Common myeloid progenitor, CD34-positive (primary cell): ENCODE measurements around the gene TM2D3.
"Not testable (repeated sequence)": the region's sequence is repeated elsewhere in the genome, so short reads cannot be mapped to it uniquely, and the experiment has no call there.

Experiments used
- CTCF ChIA-PET: fragments of 350-600 bp; sonication (Branson Sonifier 250); formaldehyde crosslinking; loops from one replicate; lab custom pipeline; 2021; ENCODE audit warnings: antibody characterized with exemption; lab: Charles Lee
- POLR2A ChIA-PET: fragments of 350-600 bp; sonication (Branson Sonifier 250); formaldehyde crosslinking; loops from one replicate; lab custom pipeline; 2021; ENCODE audit warnings: antibody characterized with exemption; lab: Charles Lee
- DNase-seq, 3 donors: peaks; one replicate each; pipeline versions ENCODE4 v3.0.0 to v3.0.0-alpha.2; 2013
- H3K27ac ChIP-seq, 2 experiments: 1 replicate in 1 of 2; 2 replicates in 1 of 2; pipeline ENCODE4 v1.7.0; 2013; ENCODE audit warnings: inconsistent platforms in 2 of 2, low read length in 2 of 2, mild to moderate bottlenecking in 2 of 2, low read depth in 1 of 2, moderate library complexity in 1 of 2; ENCODE audit not compliant: severe bottlenecking in 2 of 2, insufficient read depth in 1 of 2, poor library complexity in 1 of 2
- H3K27me3 ChIP-seq, 5 experiments: replicated peaks in 2 of 5; 1 replicate in 3 of 5; 2 replicates in 2 of 5; pipeline versions ENCODE4 v1.6.1 to v1.7.0; 2013; ENCODE audit warnings: low read length in 4 of 5, mild to moderate bottlenecking in 2 of 5, moderate library complexity in 2 of 5, inconsistent platforms in 1 of 5; ENCODE audit not compliant: insufficient read depth in 5 of 5, control insufficient read depth in 4 of 5
- H3K36me3 ChIP-seq, 4 experiments: 1 replicate in 2 of 4; 2 replicates in 2 of 4; pipeline versions ENCODE4 v1.6.1 to v1.7.0; 2013; ENCODE audit warnings: low read length in 3 of 4, control low read depth in 1 of 4, mild to moderate bottlenecking in 1 of 4; ENCODE audit not compliant: control insufficient read depth in 4 of 4, insufficient read depth in 4 of 4
- H3K4me1 ChIP-seq, 4 experiments: 1 replicate in 3 of 4; 2 replicates in 1 of 4; pipeline versions ENCODE4 v1.6.1 to v1.7.1; 2013; ENCODE audit warnings: low read length in 3 of 4, mild to moderate bottlenecking in 3 of 4, control low read depth in 1 of 4, inconsistent platforms in 1 of 4, moderate library complexity in 1 of 4; ENCODE audit not compliant: control insufficient read depth in 4 of 4, insufficient read depth in 4 of 4; ENCODE audit errors: control extremely low read depth in 1 of 4
- H3K4me3 ChIP-seq, 7 experiments: 1 replicate in 4 of 7; 2 replicates in 3 of 7; pipeline versions ENCODE4 v1.5.1 to v1.7.0; 2013; ENCODE audit warnings: mild to moderate bottlenecking in 7 of 7, low read length in 6 of 7, moderate library complexity in 6 of 7, inconsistent platforms in 2 of 7, low read depth in 2 of 7, control low read depth in 1 of 7; ENCODE audit not compliant: insufficient read depth in 4 of 7, control insufficient read depth in 1 of 7; ENCODE audit errors: extremely low read depth in 1 of 7
- H3K9me3 ChIP-seq, 5 experiments: 1 replicate in 4 of 5; 2 replicates in 1 of 5; pipeline versions ENCODE4 v1.6.1 to v1.7.1; 2013; ENCODE audit warnings: low read length in 4 of 5, mild to moderate bottlenecking in 2 of 5, inconsistent platforms in 1 of 5, low read depth in 1 of 5, moderate library complexity in 1 of 5; ENCODE audit not compliant: control insufficient read depth in 4 of 5, insufficient read depth in 2 of 5; ENCODE audit errors: control extremely low read depth in 1 of 5
- WGBS: methylation state at CpG from one replicate; pipeline ENCODE4 v1.1.5; 2013; ENCODE audit not compliant: insufficient coverage; 5-methylcytosine and 5-hydroxymethylcytosine counted together

TM2D3 gene

DNA sequence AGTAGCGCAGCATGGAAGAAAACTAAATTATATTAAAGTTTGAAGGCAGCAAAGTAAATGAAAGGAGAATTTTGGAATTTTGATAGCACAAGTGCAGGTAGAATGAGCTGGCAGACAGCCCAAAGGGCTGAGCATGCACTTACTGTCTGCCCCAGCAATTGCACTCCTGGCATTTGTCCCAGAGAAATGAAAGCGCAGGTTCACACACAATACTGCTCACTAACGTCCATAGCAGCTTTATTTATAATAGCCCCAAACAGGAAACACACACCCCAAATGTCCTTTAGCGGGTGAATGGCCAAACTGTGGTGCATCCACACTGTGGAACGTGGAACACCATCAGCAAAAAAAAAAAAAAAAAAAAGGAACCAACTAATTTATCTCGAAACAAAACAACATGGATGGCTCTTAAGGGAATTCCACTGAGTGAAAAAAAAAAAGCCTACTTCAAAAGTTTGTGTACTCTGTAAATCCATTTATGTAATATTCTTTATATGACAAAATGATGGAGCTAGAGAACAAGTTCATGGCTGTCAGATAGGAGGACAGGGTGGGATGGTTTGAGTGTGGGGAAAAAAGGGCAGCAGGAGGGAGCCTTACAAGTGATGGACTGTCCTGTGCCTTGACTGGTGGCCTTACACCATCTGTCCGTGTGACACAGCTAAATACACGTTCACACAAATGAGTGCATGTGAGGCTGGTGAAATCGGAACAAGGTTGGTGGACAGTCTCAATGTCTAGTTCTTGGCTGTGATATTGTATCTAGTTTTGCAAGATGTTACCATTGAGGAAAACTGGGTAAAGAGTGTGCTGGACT is 6.0 kb upstream of the TM2D3 start:
- 100% methylated on average over 3 of the region's 9 CpGs for WGBS
- peaks cover 0 to 19% (median 9%) of the 10 kb centered on the region in 4 experiments for H3K4me1 ChIP-seq
- CTCF ChIA-PET = interaction anchor here (0.6 to 1.4 kb wide), 4 partner anchors 11 to 79 kb away, joined by 3 to 4 read pairs (median 3); no protein-coding TSS in a partner anchor
- H3K36me3 ChIP-seq = peaks cover 0 to 5% (median 1%) of the 10 kb centered on the region in 4 experiments
- no peak overlapping the region for H3K27ac ChIP-seq
- POLR2A ChIA-PET = no interaction called here
- H3K27me3 ChIP-seq = no peaks in the 10 kb centered on the region
- H3K9me3 ChIP-seq = no peaks in the 10 kb centered on the region
- peak; percentile 43 to 66 (median 60) for DNase-seq
- H3K4me3 ChIP-seq = peak overlapping the region in 3 of 7 experiments; percentile 20 to 59 (median 23)

DNA sequence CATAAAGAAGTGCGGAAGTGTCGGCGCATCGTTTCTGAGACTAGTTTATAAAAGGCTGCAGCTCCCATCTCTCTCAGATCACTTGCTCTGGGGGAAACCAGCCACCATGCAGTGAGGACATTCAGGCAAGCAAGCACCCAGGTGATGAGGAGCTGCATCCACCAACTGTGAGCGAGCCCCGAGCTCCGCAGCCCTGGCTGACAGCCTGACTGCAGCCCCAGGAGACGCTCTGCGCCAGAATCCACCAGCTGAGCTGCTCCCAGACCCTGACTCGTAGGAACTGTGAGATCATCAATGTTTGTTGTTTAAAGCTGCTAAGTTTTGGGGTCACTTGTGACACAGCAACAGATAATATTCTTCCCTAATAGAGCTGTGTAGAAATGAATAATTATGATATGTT is 5.0 kb upstream of the TM2D3 start:
- H3K36me3 ChIP-seq = peaks cover 0 to 4% (median 1%) of the 10 kb centered on the region in 4 experiments

GRCh38 chr15:101654624-101655337 is 2.6 kb upstream of the TM2D3 start:
- peaks cover 12 to 44% (median 26%) of the 10 kb centered on the region in 4 experiments for H3K4me1 ChIP-seq
- H3K4me3 ChIP-seq, H3K27ac ChIP-seq, H3K9me3 ChIP-seq, POLR2A ChIA-PET, H3K27me3 ChIP-seq, H3K36me3 ChIP-seq: not testable (repeated sequence)
- WGBS = 100% methylated on average over 1 of the region's 10 CpGs
- DNase-seq = peak; percentile 54 to 71 (median 66)
- CTCF ChIA-PET = interaction anchor here (0.6 to 3.2 kb wide), 17 partner anchors 9 to 412 kb away, joined by 3 to 23 read pairs (median 3); partner anchors contain the start of gene SNRPA1

More for the DNA sequence above, 5.0 kb upstream of the TM2D3 start:
- no peak overlapping the region for H3K4me3 ChIP-seq
- DNase-seq = no peak
- H3K9me3 ChIP-seq = no peaks in the 10 kb centered on the region
- WGBS = 97% methylated on average over 9 of the region's 10 CpGs
- CTCF ChIA-PET = interaction anchor here (1.0 to 1.4 kb wide), 2 partner anchors 15 to 18 kb away, joined by 4 read pairs; no protein-coding TSS in a partner anchor
- no peak overlapping the region for H3K27ac ChIP-seq
- POLR2A ChIA-PET = no interaction called here
- no peaks in the 10 kb centered on the region for H3K27me3 ChIP-seq
- peaks cover 0 to 24% (median 14%) of the 10 kb centered on the region in 4 experiments for H3K4me1 ChIP-seq

GRCh38 chr15:101654171-101654570 is 2.0 kb upstream of the TM2D3 start:
- WGBS = 92% methylated on average over 6 of the region's 8 CpGs

GRCh38 chr15:101652786-101653430 is 727 bp upstream of the TM2D3 start:
- H3K36me3 ChIP-seq = peaks cover 0 to 17% (median 10%) of the 10 kb centered on the region in 4 experiments
- H3K4me3 ChIP-seq = peak overlapping the region; percentile 78 to 93 (median 89)
- WGBS = 40% methylated on average over 38 of the region's 42 CpGs
- peaks cover 12 to 30% (median 19%) of the 10 kb centered on the region in 4 experiments for H3K4me1 ChIP-seq
- peak overlapping the region; percentile 90 to 97 for H3K27ac ChIP-seq
- ChIA-PET CTCF (interaction anchor here (1.1 to 3.2 kb wide), 6 partner anchors 11 to 368 kb away, joined by 4 to 23 read pairs (median 6); no protein-coding TSS in a partner anchor), POLR2A (interaction anchor here (1.0 kb wide), 1 partner anchor 10 kb away, joined by 3 read pairs; no protein-coding TSS in a partner anchor)
- no peaks in the 10 kb centered on the region for H3K9me3 ChIP-seq
- H3K27me3 ChIP-seq = no peaks in the 10 kb centered on the region
- DNase-seq = no peak

More at GRCh38 chr15:101654171-101654570, 2.0 kb upstream of the TM2D3 start:
- CTCF ChIA-PET = interaction anchor here (1.2 to 3.2 kb wide), 13 partner anchors 12 to 412 kb away, joined by 3 to 23 read pairs (median 4); partner anchors contain the start of gene SNRPA1
- Histone ChIP-seq H3K27me3 (no peaks in the 10 kb centered on the region), H3K9me3 (no peaks in the 10 kb centered on the region), H3K4me3 (no peak overlapping the region), H3K36me3 (peaks cover 0 to 8% (median 5%) of the 10 kb centered on the region in 4 experiments), H3K4me1 (peaks cover 12 to 43% (median 25%) of the 10 kb centered on the region in 4 experiments), H3K27ac (no peak overlapping the region)
- POLR2A ChIA-PET = no interaction called here
- no peak for DNase-seq

- CTCF ChIA-PET = interaction anchor here (0.6 to 1.1 kb wide), 3 partner anchors 10 to 211 kb away, joined by 3 to 5 read pairs (median 3); no protein-coding TSS in a partner anchor
- 0% methylated on average over 28 of the region's 32 CpGs for WGBS
- DNase-seq = no peak
These were observed 555 bp downstream of the TM2D3 start for GRCh38 chr15:101651554-101652097.

More at GRCh38 chr15:101651554-101652097, 555 bp downstream of the TM2D3 start:
- peaks cover 2 to 24% (median 12%) of the 10 kb centered on the region in 4 experiments for H3K36me3 ChIP-seq
- POLR2A ChIA-PET = interaction anchor here (1.0 kb wide), 1 partner anchor 9 kb away, joined by 3 read pairs; no protein-coding TSS in a partner anchor
- no peaks in the 10 kb centered on the region for H3K27me3 ChIP-seq
- no peaks in the 10 kb centered on the region for H3K9me3 ChIP-seq
- peak overlapping the region; percentile 90 to 97 for H3K27ac ChIP-seq
- H3K4me3 ChIP-seq = peak overlapping the region; percentile 78 to 93 (median 89)
- H3K4me1 ChIP-seq = peaks cover 12 to 30% (median 18%) of the 10 kb centered on the region in 4 experiments
